Cardiac atrium fibroblast (primary cell): Measurements from ENCODE around the gene GLUD1. TPM values are rescaled to one million over a fixed set of nuclear protein-coding genes. Genes with fewer than 3 reads are reported as not detected.

ENCODE experiments used
- total RNA-seq: library from RNA; depleted of rRNA; stranded (reverse); fragments of >200 nt; gene quantifications from 2 replicates; pipeline ENCODE4 v1.2.3, GENCODE V29; 2015

The GLUD1 gene
- total RNA-seq: 131 and 139 TPM in 2 replicates

DNA sequence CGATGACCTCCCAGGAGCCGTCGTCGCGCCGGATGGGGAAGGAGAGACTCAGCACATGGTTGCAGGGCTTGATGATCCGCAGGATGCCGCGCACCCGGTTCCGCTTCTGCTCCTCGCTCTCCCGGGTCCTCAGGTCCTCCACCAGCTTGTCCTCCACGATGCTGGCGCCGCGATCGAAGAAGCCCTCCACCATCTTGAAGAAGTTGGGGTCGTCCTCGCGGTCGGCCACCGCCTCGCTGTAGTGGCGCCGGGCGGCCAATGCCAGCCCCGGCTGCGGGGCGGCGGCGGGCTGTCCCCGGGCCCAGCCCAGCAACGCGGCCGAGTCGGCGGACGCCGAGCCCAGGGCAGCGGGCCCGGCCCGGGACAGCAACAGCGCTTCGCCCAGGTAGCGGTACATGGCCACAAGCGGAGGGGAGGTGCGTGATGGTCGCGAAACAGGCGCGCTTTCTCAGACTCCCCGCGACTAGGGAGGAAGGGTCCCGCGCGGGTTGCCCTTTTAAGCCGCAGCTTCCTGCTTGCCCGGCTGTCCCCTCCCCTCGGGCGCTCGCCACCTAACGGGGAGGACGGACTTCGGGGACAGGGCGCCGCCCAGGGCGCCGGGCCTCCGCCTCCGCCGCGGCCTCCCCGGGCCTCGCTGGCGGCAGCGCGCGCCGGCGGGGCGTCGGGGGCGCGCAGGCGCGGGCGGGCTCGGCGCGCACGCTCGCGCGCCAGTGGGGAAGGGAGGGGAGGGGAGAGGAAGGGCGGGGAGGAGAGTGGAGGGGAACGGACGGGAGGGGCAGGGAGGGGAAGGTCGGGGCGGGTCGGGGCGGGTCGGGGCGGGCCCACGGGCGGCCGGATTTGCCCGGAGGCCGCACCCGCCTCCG, at the start of gene GLUD1, which contains the start of gene SHLD2:
Gene GLUD1, minus strand, starts transcription at position 471 of the 863 bp plus-strand sequence. Its CDS starts 74 bp downstream, at position 397.
Gene SHLD2, plus strand, starts transcription at position 834 of the 863 bp plus-strand sequence. CDS start 56,149 bp downstream, outside the sequence.

DNA sequence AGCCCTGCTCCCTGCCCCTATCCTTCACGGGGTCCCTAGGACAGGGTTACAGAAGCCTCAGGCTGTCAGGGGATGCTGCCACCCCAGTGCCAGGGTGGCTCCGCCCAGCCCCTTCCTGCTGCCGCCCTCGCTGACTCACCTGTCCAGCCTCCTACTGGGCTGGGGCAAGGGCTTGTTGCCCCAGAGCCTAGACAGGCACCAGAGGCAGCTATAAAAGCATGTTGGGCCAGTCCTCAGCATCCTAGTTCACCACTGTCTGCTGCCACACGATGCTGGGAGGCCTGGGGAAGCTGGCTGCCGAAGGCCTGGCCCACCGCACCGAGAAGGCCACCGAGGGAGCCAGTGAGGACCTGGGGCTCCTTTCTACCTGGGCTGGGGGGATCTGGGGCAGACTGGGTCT, 74.6 kb downstream of the GLUD1 start, which contains the start of gene FAM25A:
Gene FAM25A, plus strand, starts transcription at position 239 of the 400 bp plus-strand sequence. Its CDS starts 31 bp downstream, at position 270.

Other genes starting within 250 kb of the GLUD1 start
- 6.1 and 6.8 TPM in 2 replicates for gene MMRN2, start 137.2 kb downstream of the GLUD1 start, total RNA-seq
- 5.3 and 11.4 TPM in 2 replicates for gene SNCG, start 136.2 kb downstream of the GLUD1 start, total RNA-seq
- 10.7 and 13.5 TPM in 2 replicates for gene ADIRF, start 126.4 kb downstream of the GLUD1 start, total RNA-seq
- not detected in 2 replicates for gene FAM25A, start 74.5 kb downstream of the GLUD1 start, total RNA-seq
- 23.6 and 29.6 TPM in 2 replicates for gene SHLD2, start 363 bp upstream of the GLUD1 start, total RNA-seq
- gene NUTM2A, start 130.6 kb upstream of the GLUD1 start, total RNA-seq: 0.32 TPM in 1 of 2 replicates, not detected in the other